ENCODE data around the gene SRGAP2C.
"Not testable (repeated sequence)": the region's sequence is repeated elsewhere in the genome, so short reads cannot be mapped to it uniquely, and the experiment has no call there.

The SRGAP2C gene

DNA sequence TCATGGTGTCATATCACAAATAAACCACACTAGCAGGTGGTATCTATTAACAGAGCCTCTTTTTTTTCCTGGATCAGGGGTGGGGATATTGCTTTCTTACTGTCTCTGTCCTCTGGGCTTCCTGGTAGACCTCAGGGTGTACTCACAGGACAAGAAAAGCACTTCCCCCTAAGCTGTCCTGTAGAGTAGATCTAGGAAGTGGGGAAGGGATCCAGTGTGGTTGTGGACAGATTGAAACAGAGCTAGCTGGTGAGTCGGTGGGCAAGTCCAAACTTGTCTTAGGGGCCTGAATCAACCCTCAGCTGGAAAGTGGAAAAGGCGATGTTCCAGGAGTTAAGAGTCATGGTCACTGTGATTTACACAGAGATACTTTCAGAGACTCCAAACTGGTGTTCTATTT lies 96.7 kb downstream of the SRGAP2C start:
- DNase-seq, result not testable (repeated sequence)

DNA sequence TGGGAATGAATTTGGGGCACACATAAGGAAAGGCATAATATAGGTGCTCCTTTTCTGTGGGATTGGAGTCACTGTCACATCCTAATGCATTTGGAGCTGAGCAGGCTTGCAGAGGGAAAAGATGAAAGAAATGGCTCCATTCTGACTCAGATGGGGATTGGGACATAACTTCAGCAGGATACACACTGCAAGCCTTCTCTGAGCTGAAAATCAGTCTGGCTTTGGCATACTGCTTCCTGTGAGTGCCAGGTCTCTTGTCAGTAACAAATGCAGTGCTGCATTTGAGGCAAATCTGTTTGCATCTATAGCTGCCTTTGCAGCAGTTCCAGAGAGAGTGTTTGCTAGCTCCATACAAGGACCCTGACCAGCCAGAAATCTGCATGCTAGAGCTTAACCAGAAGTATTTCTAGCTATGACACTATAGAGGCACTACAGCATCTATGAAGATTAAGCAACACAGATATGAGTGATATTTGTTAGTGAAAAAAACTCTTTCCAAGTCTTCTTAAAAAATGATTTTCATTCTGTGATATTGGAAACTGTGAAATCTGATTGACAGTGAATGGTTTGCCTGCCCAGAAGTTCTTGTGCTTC lies 98.9 kb downstream of the SRGAP2C start:
- DNase-seq, result not testable (repeated sequence)

DNA sequence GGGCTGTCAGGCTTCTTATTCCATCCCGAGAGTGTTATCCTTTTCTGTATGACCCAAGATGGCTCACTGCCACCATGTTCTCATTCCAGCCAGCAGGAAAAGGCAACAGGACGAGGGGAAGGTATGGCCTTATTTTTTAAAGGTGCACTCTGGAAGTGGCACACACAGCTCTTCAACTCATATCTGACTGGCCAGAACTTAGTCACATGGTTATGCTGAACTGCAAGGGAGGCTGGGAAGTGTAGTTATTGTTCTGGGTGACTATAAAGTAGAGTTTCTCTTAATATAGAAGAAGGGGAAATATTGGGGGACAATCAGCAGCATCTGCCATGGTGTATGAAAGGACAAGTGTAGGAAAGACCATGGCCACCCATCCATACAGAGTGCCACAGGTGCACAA lies 107.8 kb downstream of the SRGAP2C start:
- DNase-seq, result not testable (repeated sequence)

DNA sequence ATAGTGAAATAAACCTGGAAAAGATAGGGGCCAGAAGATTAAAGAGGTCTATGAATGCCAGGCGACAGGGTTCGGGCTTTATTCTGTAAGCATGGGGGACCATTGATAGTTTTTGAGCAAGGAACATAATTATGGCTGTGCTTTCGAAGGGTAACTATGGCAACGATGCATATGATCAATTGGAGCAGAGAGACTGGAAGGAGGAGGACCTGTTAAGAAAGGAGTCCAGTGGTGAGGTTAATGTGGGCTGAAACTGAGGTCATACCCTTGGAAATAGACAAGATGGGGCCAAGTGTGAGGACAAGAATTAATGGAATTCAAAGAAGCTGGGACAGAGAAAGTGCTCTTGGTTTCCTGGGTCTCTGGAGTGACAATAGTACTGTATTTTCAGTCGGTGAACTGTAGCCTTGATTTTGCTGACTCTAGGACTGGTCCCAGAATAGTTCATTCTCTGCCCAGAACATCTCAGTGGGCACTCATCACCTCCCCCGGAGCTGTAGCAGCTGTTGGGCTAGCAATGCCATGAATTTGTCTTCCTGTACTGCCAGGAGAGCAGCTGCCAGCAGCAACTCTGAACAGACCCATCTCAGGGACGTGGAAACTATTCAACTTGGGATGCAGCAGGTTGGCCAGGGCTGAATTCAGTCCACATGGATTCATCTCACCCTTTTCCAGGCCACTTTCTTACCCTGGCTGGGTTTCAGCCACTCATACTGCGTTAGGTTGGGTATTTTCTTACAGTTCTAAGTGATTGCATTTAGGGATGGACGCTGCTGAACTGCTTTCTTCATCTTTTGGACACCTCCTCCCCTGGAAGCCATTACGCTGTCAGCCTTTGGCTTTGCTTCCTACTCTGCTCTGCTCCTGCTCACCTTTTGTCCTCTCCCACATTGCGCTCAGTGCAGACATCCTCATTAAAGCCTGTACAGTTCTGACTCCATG lies 108.8 kb downstream of the SRGAP2C start:
- DNase-seq, result not testable (repeated sequence)

DNA sequence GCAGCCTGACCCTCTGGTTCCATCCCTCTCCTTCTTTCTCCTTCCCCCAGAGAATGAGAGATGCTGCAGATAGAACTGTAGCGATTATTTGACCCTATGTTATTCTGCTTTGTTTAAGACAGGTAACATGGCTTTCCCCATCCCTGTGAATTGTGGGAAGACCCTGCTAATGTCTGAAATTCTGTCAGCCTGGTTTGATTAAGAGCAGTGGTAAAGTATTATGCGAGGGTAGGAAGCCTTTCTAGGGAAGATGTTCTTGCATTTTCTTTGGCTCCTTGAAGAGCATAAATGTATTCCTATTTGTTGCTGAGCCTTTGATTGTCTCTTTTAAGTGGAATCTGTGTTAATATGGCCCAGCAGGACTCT lies 109.4 kb downstream of the SRGAP2C start:
- not testable (repeated sequence) for DNase-seq

DNA sequence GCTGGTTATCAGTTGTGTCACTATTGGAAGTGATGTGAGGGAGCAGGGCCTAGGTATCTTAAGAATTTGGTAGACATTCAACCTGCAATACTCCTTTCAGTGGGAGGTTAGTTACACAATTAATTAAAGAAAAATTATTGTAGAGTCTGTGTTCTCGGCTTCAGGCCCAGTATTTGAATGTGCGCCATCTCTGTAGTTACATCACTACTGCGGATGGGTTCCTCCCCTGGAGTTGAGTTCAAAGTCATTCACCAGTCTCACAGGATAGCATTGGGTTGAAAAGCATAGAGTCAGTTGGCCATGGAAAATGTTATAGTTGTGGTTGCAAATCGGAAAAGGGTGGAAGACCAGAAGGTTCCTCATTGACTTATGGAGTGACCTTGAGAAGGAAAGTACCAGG lies 111.8 kb downstream of the SRGAP2C start:
- not testable (repeated sequence) for DNase-seq

DNA sequence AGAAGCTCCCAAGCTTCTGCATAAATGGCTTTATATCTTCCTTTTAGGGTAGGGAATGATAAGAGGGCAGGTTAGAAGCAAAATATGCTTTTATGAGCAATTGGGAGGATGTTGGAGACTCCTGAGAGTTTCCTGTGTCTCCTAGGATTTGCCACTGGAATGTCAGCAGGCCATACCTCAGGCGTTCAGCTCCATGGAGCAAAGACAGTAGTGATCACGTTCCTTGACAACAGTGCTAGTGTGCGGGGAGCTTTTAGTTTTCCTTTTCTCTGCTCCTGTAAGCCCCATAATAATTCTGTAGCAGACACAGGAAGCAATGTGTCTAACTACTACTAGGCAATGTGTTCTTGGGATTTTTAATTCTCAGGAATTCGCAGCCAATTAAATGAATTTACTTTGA lies 113.8 kb downstream of the SRGAP2C start:
- DNase-seq, result not testable (repeated sequence)

DNA sequence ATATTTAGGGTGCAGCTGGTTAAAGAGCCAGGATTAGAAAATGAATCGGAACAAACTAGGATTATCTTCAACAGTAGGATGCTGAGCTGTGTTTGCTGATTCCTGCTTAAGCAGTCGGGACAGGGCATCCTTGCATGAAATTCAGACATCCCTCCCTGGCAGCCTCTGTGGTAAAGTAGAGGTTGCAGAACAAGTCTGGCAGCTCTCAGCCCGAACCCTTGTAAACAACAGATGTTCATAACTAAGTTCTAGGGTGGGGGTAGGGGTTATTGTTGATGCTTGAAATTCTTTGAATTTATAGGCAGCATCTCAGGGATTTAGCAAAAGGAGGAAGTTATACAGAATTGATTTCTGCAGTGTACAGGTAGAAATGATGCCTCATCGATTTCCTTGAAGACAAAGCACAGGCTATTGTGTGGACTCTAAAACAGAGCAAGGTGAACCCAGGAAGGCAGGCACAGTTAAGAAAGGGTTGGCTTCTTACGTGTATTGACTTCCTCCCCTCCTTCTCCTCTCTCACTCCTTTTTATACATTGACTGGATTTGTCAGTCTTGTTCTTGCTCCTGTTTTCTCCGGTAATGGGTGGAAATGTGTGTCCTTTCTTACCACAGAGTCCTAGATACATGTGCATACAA lies 114.9 kb downstream of the SRGAP2C start:
- not testable (repeated sequence) for DNase-seq

DNA sequence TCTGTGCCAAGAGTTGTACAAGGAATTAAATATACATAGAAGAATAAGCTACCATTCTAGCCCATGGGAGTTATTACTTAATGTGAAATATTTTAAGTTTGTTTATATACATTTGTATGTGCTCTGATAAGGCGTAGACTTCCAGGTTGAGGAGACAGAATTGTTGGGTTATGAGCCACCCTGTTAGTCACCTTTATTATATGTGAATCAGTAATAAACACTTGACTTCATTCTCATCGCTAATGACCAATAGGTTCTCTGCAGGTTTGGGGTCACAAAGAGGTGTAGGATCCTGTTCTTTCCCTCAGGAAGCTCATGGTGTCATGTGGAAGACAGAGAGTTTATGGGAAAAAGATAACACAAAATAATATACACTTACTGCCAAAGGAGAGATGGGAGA lies 117.1 kb downstream of the SRGAP2C start:
- not testable (repeated sequence) for DNase-seq

DNA sequence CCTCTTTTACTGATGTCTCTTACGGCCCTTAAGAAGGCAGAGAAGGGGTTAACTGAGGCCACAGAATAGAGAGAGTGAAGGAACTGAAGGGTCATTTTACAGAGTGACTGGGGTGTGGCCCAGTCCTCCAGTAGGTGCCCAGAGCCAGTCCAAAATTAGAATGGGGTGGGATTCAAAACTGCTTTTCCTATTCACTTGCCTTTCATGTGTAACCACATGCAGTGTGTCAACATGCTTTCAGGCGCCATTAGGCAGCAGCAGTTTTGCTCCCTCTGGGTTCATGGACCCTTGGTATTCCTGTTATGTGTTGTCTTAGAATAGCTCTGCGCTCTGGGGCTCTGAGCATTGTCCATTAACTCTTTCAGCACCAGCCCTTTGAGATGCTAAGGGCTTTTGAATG lies 123.0 kb downstream of the SRGAP2C start:
- not testable (repeated sequence) for DNase-seq

DNA sequence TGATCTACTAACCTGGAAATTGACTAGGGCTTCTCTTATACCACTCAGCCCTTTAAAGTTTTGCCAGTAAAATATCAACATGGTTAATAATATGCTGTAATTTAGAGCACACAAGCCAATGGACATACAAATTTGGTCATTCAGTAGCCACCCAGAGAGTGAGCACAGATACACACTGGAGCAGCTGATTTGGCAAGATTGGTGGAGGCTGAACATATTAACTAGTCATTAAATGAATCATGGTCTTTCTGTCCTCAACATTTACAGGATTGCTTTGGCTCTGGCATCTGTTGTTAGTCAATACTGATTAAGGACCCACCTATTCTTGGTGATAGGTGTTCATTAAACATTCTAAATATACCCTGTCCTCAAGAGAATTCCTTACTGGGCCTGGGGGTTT lies 130.7 kb downstream of the SRGAP2C start:
- not testable (repeated sequence) for DNase-seq

DNA sequence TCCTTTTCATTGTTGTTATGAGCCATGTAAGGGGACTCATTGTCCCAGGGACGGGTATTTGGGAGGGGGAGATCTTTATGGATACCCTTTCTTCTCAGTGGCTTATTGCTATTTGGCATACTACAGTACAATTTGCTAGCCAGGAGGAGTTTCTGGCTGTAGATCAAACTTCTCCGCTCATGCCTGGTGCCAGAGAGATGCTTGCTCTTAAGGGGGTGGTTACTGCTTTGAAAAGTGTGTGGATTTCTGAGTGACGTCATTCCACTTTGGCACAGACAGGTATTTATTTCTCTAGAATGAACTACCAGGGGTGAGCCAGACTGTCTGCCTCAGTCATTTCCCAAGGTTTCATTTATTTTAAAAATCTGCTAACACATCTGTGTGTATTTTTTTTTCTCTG lies 131.3 kb downstream of the SRGAP2C start:
- not testable (repeated sequence) for DNase-seq

DNA sequence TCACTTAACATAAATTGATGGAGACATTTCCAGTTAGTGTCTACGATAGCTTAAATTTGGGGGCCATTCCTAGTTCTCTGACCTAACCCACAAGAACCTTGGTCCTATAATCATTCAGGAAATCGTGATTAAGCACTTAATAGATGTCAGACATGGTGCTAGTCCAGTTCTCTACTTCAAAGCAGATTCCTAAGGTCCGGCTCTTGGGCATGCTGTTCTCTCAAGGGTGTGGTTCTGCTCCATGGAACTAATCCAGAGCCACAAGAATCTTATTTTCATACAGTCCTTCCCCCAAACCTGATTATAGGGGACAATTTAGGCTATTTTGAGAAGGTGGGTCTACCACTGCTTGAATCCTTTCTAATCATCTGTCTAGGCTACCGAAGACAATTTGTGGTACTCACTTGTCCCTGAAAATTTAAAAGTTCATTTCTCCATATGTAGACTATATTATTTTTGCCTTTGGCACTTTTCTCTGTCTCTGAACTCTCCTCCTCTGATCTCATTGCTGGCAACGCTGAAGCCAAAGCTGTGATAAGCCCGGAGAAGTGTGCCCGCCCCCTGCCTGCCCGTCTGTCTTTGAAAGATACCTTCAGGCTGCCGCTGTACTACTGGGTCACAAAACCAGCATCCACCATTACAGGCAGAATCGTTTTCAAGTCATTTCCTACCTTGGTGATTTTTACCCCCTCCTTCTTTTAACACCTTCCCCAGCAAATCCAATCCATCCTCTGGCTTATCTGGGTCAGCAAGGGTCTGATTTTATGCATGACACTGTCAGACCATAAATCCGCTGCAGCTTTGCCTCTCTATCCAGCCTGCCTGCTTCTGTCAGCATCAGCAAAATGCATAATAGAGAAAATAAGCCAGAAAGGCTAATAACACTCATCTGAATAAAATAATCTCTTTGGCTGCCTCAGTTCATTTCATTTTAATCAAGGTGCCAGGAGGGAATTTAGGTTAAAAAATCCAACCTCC lies 133.0 kb downstream of the SRGAP2C start:
- not testable (repeated sequence) for DNase-seq

DNA sequence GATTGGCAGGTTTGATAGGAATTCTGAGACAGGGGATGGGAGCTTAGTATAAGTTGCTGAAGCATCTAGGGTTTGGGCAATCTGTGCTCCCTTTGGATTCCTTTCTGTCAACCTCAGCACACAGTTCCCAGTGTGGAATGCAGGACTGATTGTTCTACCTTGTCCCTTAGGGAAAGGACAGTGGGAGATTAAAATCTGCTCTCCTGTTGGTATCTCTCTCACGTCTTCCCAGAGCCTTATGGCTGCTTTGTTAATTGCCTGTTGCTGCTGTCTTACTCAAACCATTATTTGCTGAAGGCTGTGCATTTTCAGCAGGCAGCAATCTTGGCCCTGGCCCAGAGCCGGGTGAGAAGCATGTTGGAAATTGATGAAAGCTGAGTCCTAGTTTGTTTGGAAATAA lies 133.9 kb downstream of the SRGAP2C start:
- DNase-seq, result not testable (repeated sequence)

DNA sequence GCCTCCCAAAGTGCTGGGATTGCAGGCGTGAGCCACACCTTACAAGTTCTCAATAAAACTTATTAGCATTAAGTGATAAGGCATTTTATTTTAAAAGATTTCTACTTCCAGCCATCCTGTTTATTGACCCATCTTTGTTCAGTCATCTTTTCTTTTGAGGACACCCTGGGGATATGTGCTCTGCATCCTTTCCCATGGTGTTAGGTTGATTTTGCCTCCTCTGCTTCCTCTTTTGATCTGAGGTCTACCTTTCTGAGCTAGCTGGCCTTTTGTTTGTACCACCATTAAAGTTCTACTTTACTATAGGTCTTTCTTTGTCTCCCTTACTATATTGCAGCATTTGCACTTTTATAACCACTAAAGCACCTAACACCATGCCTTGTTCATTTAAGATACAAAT lies 136.9 kb downstream of the SRGAP2C start:
- DNase-seq, result not testable (repeated sequence)

DNA sequence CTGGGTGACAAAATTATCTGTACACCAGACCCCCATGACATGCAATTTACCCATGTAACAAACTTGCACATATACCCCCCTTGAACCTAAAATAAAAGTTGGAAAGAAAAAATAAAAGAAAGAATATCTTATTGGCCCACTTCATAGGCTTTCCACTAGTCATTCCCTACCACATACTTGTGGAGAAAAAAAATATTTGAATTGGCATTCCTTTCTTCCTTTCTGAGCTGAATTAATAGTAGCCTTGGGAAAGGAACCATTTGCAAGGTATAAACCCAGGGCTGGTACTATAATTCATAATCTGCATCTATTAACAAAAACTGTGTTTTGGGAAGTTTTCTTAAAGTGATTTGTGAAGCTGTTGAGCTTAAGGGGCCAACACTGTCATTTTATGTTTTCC lies 140.0 kb downstream of the SRGAP2C start:
- DNase-seq, result not testable (repeated sequence)

DNA sequence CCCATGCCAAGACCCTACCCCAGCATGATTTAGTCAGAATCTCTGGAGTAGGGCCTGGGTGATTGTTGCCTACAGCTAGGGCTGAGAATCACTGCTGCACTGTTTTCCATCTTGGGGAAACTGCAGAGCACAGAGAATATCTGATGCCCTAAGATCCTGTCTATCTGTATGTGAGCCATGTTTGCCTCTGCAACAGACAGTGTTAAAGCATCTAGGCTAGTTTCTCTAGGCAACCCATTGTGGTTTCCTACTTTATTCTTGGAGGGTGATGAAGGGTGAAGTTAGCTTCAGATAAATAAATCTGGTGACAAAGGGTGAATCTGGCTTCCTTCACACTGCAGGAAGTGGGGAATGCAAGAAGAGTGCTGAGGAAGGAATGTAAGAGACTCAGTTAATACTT lies 147.4 kb downstream of the SRGAP2C start:
- DNase-seq, result not testable (repeated sequence)

DNA sequence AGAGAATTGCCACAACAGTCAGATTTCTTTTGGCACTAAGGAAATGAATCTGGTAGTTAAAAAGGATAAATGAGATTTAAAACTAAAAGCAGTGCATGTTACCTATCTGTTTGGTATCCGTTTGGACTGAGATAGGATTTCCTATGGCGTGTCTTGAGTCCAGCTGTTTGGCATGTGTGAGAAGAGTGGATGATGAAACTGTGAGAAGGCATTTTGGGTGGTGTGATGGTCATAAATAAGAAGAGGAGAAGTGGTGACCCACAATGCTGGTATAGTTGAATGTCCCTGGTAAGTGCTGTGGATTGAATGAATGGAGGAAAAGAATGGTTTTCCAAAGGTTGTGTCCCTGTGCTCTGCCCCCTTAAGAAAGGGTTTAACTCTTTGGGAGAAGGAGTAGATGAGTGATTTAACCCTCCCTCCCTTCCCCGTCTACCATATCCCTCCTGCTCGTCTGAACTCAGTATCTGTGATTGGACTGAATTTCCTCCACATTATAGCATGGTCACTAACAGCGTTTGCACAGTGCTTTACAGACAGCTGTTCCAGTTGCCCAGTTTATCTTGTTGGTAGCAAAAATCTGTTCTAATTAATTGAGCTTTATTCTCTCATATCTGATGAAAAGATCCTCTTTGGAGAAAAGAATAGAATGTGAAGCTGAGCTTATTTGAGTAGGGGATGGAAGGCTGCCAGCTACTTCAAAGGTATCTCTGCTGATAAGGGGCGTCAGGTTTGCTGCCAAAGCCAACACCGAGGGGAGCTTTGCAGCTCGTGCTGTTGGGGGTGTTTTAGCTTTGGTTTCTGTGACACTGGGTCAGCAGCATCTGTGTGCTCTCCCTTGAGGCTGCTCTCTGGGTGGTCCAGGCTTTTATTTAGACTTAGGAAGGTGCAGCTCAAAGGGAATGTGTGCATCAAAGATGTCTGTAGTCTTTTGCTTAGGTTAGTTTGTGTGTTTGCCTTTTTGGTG lies 148.1 kb downstream of the SRGAP2C start:
- not testable (repeated sequence) for DNase-seq

DNA sequence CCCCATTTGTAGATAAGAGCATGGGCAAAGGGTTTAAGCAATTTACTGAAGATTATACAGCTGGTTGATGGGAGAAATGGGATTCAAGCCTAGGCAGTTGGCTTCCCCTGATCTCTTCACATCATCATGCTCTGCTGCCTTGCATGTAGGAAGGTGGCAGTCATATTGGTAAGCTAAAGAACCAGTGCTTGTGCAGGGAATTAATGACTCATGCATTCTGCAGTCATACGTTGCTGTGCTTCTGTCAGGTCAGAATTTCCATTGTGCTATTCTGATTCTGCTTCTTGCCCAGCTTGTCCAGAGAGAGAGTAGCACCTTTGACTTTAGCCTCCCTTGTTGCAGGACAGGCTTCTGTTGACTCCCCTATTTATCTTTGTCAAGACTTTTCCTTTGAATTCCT lies 153.2 kb downstream of the SRGAP2C start:
- DNase-seq, result not testable (repeated sequence)

DNA sequence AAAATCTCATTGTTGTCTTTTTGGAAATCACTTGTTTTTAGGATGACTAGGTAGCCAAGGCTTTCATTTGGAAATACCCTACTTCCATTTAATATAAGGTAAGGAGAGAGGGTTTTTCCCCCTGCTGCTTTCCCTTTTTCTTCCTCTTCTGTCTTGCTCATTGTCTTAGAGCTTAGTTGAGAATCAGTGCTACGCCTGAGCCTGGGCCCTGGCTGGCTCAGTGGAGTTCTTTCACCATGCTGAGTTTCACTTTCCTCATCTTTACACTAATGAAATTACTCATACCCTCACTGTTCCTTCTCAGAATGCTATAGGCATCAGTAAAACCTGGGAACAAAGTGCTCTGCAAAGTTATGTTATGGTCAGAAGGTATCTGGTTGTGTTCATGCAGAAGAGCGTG lies 154.8 kb downstream of the SRGAP2C start:
- DNase-seq, result not testable (repeated sequence)

DNA sequence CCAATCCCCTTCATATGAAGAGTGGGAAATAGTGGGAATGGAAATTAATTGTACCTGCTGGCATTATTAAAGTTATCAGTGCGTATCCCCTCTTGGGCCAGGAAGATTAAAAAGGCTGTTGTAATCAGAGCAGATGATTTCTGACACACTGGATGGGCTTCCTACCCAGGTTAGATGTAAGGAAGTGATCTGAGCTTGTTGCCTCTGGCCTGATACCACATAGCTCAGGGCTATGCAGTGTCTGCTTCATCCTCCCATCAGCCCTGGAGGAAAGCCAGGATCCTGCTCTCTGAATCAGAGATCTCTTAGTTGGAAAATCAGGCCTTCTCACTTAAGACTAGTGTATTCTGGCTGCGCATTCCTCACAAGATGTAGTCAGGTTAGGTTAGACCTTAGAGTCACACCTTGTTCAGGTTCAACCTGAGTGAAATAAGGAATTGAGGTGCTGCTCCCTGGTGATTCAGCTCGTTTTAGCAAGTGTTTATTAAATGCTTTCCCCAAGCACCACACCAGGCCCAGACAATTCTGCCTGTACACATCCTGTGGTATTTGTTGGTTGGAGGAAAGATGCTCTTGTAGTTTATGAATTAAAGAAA lies 158.6 kb downstream of the SRGAP2C start:
- not testable (repeated sequence) for DNase-seq

All from NCI-H2081 treated with DMSO at 0.1 percent for 48 hours (cell line).